Measurements from ENCODE around the gene PASK.

DNA sequence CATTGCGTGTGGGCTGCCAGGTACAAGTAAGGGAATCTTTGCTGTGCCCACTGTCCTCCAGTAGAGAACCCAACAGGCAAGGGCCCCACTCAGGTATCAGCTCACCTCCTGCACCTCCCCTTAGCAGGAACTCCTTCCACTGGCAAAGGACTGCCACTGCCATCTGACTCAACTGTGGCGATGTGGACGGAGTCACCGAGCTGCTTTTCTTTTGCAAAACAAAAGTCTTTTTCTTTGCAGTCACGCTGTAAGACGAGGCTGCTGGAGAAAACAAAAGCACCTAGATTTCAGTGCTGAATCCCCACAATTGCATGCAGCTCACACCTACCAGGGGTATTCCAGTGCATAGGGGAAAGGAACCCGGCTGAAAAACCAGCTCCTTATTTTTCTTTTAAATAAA, 55.1 kb downstream of the PASK start:
- TF ChIP-seq, protein P1, sequence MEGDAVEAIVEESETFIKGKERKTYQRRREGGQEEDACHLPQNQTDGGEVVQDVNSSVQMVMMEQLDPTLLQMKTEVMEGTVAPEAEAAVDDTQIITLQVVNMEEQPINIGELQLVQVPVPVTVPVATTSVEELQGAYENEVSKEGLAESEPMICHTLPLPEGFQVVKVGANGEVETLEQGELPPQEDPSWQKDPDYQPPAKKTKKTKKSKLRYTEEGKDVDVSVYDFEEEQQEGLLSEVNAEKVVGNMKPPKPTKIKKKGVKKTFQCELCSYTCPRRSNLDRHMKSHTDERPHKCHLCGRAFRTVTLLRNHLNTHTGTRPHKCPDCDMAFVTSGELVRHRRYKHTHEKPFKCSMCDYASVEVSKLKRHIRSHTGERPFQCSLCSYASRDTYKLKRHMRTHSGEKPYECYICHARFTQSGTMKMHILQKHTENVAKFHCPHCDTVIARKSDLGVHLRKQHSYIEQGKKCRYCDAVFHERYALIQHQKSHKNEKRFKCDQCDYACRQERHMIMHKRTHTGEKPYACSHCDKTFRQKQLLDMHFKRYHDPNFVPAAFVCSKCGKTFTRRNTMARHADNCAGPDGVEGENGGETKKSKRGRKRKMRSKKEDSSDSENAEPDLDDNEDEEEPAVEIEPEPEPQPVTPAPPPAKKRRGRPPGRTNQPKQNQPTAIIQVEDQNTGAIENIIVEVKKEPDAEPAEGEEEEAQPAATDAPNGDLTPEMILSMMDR (IDR thresholded peaks at IDR 0.05) = no peak
- TF ChIP-seq POLR2A (IDR thresholded peaks at IDR 0.05) = no peak

Measured in testis (tissue), 2 donors.